Panc1 (cell line): Measurements from ENCODE around the gene ENPP3. TPM values are rescaled to one million over a fixed set of nuclear protein-coding genes. Genes with fewer than 3 reads are reported as not detected.

ENCODE experiments used
- ATAC-seq: fragments of 200-7000 bp; cut with Tn5 transposase; 2 replicates; pipeline ENCODE4 v1.9.1; 2020; ENCODE audit warnings: mild to moderate bottlenecking, moderate library complexity
- BruUV-seq: library from RNA; stranded (reverse); fragments of 400-500 nt; replicated peaks from 2 replicates; lab custom pipeline; 2021; lab: Mats Ljungman, UMichigan
- CTCF ChIA-PET: fragments of 300-600 bp; sonication (Branson Sonifier 250); formaldehyde crosslinking; loops from one replicate; lab custom pipeline; 2022; ENCODE audit warnings: antibody characterized with exemption; lab: Charles Lee
- POLR2A ChIA-PET: fragments of 300-600 bp; sonication (Branson Sonifier 250); formaldehyde crosslinking; loops from one replicate; lab custom pipeline; 2022; ENCODE audit warnings: antibody characterized with exemption; lab: Charles Lee
- DNase-seq: peaks from one replicate; pipeline ENCODE4 v3.0.0-alpha.2; 2010; ENCODE audit warnings: low read depth, low spot score
- H3K27ac ChIP-seq: 2 replicates; pipeline ENCODE4 v1.5.1; 2011; ENCODE audit warnings: mild to moderate bottlenecking, low read length, inconsistent platforms
- H3K27me3 ChIP-seq: fragments of 200-500 bp; sonication (Bioruptor generic); 2 replicates; pipeline ENCODE4 v1.6.0; 2014; ENCODE audit warnings: low read length, inconsistent platforms; ENCODE audit not compliant: control insufficient read depth, insufficient read depth
- H3K36me3 ChIP-seq: fragments of 200-500 bp; sonication (Bioruptor generic); 2 replicates; pipeline ENCODE4 v1.5.1; 2014; ENCODE audit warnings: inconsistent platforms, mild to moderate bottlenecking, low read length, moderate library complexity; ENCODE audit not compliant: control insufficient read depth, insufficient read depth
- H3K4me1 ChIP-seq: 2 replicates; pipeline ENCODE4 v1.5.1; 2011; ENCODE audit warnings: inconsistent platforms, mild to moderate bottlenecking, low read length, moderate library complexity; ENCODE audit not compliant: control insufficient read depth, insufficient read depth
- H3K4me3 ChIP-seq, 2 experiments: 2 replicates each; pipeline ENCODE4 v1.5.1; 2011 to 2012; ENCODE audit warnings: low read depth in 2 of 2, low read length in 2 of 2, mild to moderate bottlenecking in 2 of 2, inconsistent platforms in 1 of 2, moderate library complexity in 1 of 2
- H3K9me3 ChIP-seq: fragments of 200-500 bp; sonication (Bioruptor generic); 2 replicates; pipeline ENCODE4 v1.5.1; 2014; ENCODE audit warnings: low read depth, mild to moderate bottlenecking, inconsistent platforms, low read length, moderate library complexity; ENCODE audit not compliant: control insufficient read depth, insufficient read depth
- CTCF ChIP-seq: fragments of 450-650 bp; IDR thresholded peaks from 2 replicates; pipeline ENCODE4 v1.5.1; 2017; ENCODE audit warnings: mild to moderate bottlenecking
- POLR2AphosphoS5 ChIP-seq: IDR thresholded peaks from 2 replicates; pipeline ENCODE4 v1.6.1; 2012; ENCODE audit warnings: mild to moderate bottlenecking, low read depth, low read length, moderate library complexity
- SIN3A ChIP-seq: IDR thresholded peaks from 2 replicates; pipeline ENCODE4 v1.6.1; 2012; ENCODE audit warnings: low read depth, mild to moderate bottlenecking, low read length, moderate library complexity, borderline replicate concordance; ENCODE audit not compliant: insufficient read depth
- TCF7L2 ChIP-seq: IDR thresholded peaks from 2 replicates; pipeline ENCODE4 v1.6.1; 2011; ENCODE audit warnings: mild to moderate bottlenecking, low read depth, low read length, inconsistent platforms
- in situ Hi-C: cut with HindIII; loops from 2 replicates; pipeline ENCODE4 v1.10.0; 2016; ENCODE audit warnings: low sequenced_read_pairs, low pct_unique_long_range_greater_than_20kb
- intact Hi-C: fragments of 100-400 bp; cut with micrococcal nuclease; formaldehyde crosslinking; loops from one replicate; pipeline ENCODE4 v1.10.0; 2022; ENCODE audit not compliant: unreplicated experiment
- total RNA-seq: library from RNA; stranded (reverse); gene quantifications from one replicate; pipeline ENCODE4 v1.2.1, GENCODE V29; 2021; ENCODE audit not compliant: unreplicated experiment
- TF ChIP-seq, protein P1 (sequence below), 2 experiments: IDR thresholded peaks; 2 replicates each; pipeline ENCODE4 v1.6.1; 2011 to 2012; ENCODE audit warnings: low read depth in 2 of 2, control low read depth in 1 of 2, low read length in 1 of 2, mild to moderate bottlenecking in 1 of 2, moderate library complexity in 1 of 2; ENCODE audit not compliant: insufficient read depth in 1 of 2

ENPP3 gene
- total RNA-seq, 1 experiment from 2014 or later, result not detected

GRCh38 chr6:131780600-131780999, 143.5 kb downstream of the ENPP3 start:
- Histone ChIP-seq H3K36me3 (no peaks in the 10 kb centered on the region), H3K4me1 (no peaks in the 10 kb centered on the region), H3K4me3 (no peak overlapping the region), H3K27me3 (no peaks in the 10 kb centered on the region), H3K9me3 (no peaks in the 10 kb centered on the region), H3K27ac (no peak overlapping the region)
- ATAC-seq (no peak), DNase-seq (no peak)
- POLR2A ChIA-PET, result no interaction called here
- no TSS peak for BruUV-seq
- TF ChIP-seq, protein P1, sequence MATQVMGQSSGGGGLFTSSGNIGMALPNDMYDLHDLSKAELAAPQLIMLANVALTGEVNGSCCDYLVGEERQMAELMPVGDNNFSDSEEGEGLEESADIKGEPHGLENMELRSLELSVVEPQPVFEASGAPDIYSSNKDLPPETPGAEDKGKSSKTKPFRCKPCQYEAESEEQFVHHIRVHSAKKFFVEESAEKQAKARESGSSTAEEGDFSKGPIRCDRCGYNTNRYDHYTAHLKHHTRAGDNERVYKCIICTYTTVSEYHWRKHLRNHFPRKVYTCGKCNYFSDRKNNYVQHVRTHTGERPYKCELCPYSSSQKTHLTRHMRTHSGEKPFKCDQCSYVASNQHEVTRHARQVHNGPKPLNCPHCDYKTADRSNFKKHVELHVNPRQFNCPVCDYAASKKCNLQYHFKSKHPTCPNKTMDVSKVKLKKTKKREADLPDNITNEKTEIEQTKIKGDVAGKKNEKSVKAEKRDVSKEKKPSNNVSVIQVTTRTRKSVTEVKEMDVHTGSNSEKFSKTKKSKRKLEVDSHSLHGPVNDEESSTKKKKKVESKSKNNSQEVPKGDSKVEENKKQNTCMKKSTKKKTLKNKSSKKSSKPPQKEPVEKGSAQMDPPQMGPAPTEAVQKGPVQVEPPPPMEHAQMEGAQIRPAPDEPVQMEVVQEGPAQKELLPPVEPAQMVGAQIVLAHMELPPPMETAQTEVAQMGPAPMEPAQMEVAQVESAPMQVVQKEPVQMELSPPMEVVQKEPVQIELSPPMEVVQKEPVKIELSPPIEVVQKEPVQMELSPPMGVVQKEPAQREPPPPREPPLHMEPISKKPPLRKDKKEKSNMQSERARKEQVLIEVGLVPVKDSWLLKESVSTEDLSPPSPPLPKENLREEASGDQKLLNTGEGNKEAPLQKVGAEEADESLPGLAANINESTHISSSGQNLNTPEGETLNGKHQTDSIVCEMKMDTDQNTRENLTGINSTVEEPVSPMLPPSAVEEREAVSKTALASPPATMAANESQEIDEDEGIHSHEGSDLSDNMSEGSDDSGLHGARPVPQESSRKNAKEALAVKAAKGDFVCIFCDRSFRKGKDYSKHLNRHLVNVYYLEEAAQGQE (IDR thresholded peaks at IDR 0.05; ENCODE audit: insufficient read depth in 1 of 2, low read depth in 2 of 2, low read length in 1 of 2), result no peak
- TF ChIP-seq CTCF (no peak), POLR2AphosphoS5 (no peak), SIN3A (no peak), TCF7L2 (no peak)
- in situ Hi-C loops, result no loop called here
- intact Hi-C loops, result loop anchor here (10.0 kb wide), 1 partner anchor 134 kb away; no protein-coding TSS in a partner anchor
- CTCF ChIA-PET, result no interaction called here

DNA sequence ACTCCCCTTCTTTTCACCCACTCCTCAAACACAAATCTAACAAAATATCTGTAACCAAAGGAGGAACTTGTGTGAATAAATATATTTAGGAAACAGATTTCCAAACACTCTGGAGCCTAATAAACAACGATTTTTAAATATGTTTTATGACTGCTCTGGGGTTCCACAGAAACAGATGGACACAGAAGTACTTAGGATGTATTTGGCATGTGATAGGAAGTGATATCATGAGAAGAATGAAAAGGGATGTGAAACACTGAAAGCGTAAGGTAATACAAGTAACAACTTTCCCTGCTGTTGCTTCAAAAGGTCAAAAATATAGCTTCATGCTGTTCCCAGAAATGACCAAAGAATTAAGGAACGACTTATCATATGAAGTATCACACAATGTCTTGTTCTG, 144.6 kb downstream of the ENPP3 start:
- no peaks in the 10 kb centered on the region for H3K36me3 ChIP-seq
- H3K27ac ChIP-seq, result no peak overlapping the region
- H3K4me3 ChIP-seq, result no peak overlapping the region
- no peaks in the 10 kb centered on the region for H3K4me1 ChIP-seq
- ChIA-PET CTCF (no interaction called here), POLR2A (no interaction called here)
- DNase-seq (no peak), ATAC-seq (no peak)
- no peak for TF ChIP-seq POLR2AphosphoS5
- TF ChIP-seq CTCF, result no peak
- TF ChIP-seq SIN3A, result no peak
- TF ChIP-seq, protein P1 (IDR thresholded peaks at IDR 0.05; ENCODE audit: insufficient read depth in 1 of 2, low read depth in 2 of 2, low read length in 1 of 2), result no peak
- no peak for TF ChIP-seq TCF7L2
- in situ Hi-C loops, result no loop called here
- no peaks in the 10 kb centered on the region; the same call in 1 of the 2 replicates for H3K27me3 ChIP-seq
- no TSS peak for BruUV-seq
- intact Hi-C loops, result loop anchor here (10.0 kb wide), 1 partner anchor 133 kb away; no protein-coding TSS in a partner anchor
- H3K9me3 ChIP-seq, result no peaks in the 10 kb centered on the region
